Suprapubic skin (tissue), 4 donors: Measurements from ENCODE around the gene CSPG4. TPM values are rescaled to one million over a fixed set of nuclear protein-coding genes. Genes with fewer than 3 reads are reported as not detected.
A peak's percentile ranks its signal among the peaks of the same experiment; 100 is the strongest.

Experiments used
- DNase-seq, 2 donors: peaks; one replicate each; pipeline ENCODE4 v3.0.0-alpha.2; 2019; ENCODE audit warnings: low spot score in 2 of 2
- H3K27ac ChIP-seq: fragments of 200-600 bp; sonication (generic); one replicate; pipeline ENCODE4 v1.5.1; 2019
- H3K27me3 ChIP-seq: fragments of 200-600 bp; sonication (generic); one replicate; pipeline ENCODE4 v1.5.1; 2019
- H3K36me3 ChIP-seq: fragments of 200-600 bp; sonication (generic); one replicate; pipeline ENCODE4 v1.5.1; 2019
- H3K4me1 ChIP-seq: fragments of 200-600 bp; sonication (generic); one replicate; pipeline ENCODE4 v1.5.1; 2019
- H3K4me3 ChIP-seq: fragments of 200-600 bp; sonication (generic); one replicate; pipeline ENCODE4 v1.5.1; 2019; ENCODE audit warnings: mild to moderate bottlenecking
- H3K9me3 ChIP-seq: fragments of 200-600 bp; sonication (generic); one replicate; pipeline ENCODE4 v1.5.1; 2019
- EP300 ChIP-seq: sonication (generic); formaldehyde crosslinking; IDR thresholded peaks from one replicate; pipeline ENCODE4 v1.6.1; 2017; ENCODE audit warnings: antibody characterized with exemption
- POLR2A ChIP-seq, 2 donors: fragments of 450-650 bp; IDR thresholded peaks; one replicate each; pipeline ENCODE4 v1.6.1; 2017; ENCODE audit warnings: antibody characterized with exemption in 2 of 2, mild to moderate bottlenecking in 2 of 2, moderate library complexity in 2 of 2
- POLR2AphosphoS5 ChIP-seq, 3 donors: sonication (generic); formaldehyde crosslinking; IDR thresholded peaks; one replicate each; pipeline ENCODE4 v1.6.1; 2017; ENCODE audit warnings: antibody characterized with exemption in 3 of 3
- WGBS: methylation state at CpG from one replicate; pipeline ENCODE4 v1.1.5; 2018; 5-methylcytosine and 5-hydroxymethylcytosine counted together
- total RNA-seq, 4 donors: library from RNA; depleted of rRNA; stranded (reverse); fragments of >200 nt; gene quantifications; one replicate each; pipeline ENCODE4 v1.1.0, GENCODE V29; 2016
- TF ChIP-seq, protein P1 (sequence below), 2 donors: fragments of 200-600 bp in 1 of 2; fragments of 450-650 bp in 1 of 2; sonication (generic) in 1 of 2; IDR thresholded peaks; one replicate each; pipeline ENCODE4 v1.5.1; 2016 to 2019; ENCODE audit warnings: antibody characterized with exemption in 2 of 2, mild to moderate bottlenecking in 1 of 2, moderate library complexity in 1 of 2

CSPG4 gene
- total RNA-seq, 4 donors from 2014 or later: 12.8 to 19.7 (median 14.0) TPM

DNA sequence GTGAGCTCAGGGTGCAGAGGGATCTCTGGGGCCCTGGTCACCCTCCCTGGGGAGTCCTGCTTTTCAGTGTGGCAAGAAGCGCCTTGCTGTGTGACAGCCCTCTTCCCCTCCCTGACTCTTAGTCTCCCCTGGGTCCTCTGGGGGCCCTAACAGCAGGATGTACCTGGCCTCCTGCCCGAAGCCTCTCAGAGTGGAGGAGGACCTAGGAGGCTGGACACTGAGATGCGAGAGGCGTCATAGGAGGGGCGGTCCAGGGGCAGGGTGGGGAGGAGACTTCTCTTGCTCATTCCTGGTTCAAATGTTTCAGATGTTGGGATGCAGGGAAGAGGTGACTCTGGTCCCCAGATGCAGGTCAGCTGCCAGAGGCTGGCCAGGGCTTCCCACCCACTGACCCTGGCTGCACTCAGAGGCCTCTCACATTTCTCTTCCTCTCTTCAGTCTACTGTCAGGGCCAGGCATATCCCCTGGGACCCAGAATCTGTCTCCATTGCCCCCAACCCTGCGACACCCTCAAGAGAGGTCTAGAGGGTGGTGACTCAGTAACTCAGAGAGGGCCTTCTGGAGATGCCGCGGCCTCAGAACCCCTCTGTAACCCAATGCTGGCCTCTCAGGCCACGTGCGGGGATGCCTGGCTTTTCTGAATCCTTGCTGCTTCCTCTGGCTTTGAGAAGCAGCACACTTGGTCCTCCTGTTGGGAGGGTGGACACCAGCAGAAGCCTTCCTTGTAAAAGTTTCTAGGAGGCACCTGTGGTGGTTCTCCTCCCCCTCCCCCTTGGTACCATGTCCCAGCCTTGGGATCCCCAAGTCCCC, 39.0 kb downstream of the CSPG4 start:
- Histone ChIP-seq H3K9me3 (no peaks in the 10 kb centered on the region), H3K4me1 (peaks cover 48% of the 10 kb centered on the region), H3K27ac (peak overlapping the region; percentile 65), H3K4me3 (no peak overlapping the region), H3K36me3 (peaks cover 9% of the 10 kb centered on the region), H3K27me3 (no peaks in the 10 kb centered on the region)
- TF ChIP-seq EP300 (no peak), POLR2A (IDR thresholded peaks at IDR 0.05) (no peak), POLR2AphosphoS5 (IDR thresholded peaks at IDR 0.05) (no peak)
- TF ChIP-seq, protein P1, sequence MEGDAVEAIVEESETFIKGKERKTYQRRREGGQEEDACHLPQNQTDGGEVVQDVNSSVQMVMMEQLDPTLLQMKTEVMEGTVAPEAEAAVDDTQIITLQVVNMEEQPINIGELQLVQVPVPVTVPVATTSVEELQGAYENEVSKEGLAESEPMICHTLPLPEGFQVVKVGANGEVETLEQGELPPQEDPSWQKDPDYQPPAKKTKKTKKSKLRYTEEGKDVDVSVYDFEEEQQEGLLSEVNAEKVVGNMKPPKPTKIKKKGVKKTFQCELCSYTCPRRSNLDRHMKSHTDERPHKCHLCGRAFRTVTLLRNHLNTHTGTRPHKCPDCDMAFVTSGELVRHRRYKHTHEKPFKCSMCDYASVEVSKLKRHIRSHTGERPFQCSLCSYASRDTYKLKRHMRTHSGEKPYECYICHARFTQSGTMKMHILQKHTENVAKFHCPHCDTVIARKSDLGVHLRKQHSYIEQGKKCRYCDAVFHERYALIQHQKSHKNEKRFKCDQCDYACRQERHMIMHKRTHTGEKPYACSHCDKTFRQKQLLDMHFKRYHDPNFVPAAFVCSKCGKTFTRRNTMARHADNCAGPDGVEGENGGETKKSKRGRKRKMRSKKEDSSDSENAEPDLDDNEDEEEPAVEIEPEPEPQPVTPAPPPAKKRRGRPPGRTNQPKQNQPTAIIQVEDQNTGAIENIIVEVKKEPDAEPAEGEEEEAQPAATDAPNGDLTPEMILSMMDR (IDR thresholded peaks at IDR 0.05): no peak
- DNase-seq: no peak
- WGBS: 52% methylated on average over 6 of the region's 10 CpGs

DNA sequence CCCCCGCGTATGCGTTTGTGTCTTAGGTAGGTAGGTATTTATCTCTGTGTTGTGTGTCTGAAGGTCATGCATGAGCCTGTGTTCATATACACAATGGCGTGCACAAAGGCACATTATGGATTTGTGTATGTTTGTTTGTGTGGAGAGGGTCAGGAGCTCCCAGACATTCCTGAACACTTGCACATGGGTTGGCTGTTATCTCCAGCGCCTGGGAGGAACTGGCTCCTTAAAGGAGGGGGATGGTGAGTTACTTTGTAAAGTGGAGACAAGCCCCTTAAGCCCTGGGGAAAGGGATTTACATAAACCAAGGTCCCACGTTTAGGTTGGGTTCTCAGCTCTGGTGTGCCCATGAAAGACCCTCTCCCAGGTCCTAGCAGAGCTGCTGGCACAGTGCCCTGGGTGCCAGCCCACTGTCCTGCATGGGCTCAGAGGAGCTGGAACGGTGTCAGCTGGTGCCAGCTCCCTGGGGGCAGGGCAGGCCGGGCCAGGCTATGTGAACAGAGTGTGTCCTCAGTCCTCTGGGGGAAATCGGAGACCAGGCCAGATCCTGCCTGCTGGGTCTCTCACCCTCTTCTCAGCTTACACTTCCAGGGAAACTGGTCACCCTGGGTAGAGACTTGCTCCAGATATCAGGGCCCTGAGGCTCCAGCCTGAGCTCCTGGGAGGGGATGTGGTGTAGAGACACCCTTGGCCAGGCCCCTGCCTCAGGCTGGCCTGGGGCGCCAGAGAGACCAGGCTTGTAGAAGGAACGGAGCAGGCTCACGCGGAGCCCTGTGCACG, 39.8 kb downstream of the CSPG4 start:
- peaks cover 56% of the 10 kb centered on the region for H3K4me1 ChIP-seq
- H3K4me3 ChIP-seq: no peak overlapping the region
- no peaks in the 10 kb centered on the region for H3K9me3 ChIP-seq
- peaks cover 9% of the 10 kb centered on the region for H3K36me3 ChIP-seq
- TF ChIP-seq POLR2A (IDR thresholded peaks at IDR 0.05): no peak
- 36% methylated on average over 14 of the region's 14 CpGs for WGBS
- no peaks in the 10 kb centered on the region for H3K27me3 ChIP-seq
- no peak for DNase-seq
- H3K27ac ChIP-seq: peak overlapping the region; percentile 65

DNA sequence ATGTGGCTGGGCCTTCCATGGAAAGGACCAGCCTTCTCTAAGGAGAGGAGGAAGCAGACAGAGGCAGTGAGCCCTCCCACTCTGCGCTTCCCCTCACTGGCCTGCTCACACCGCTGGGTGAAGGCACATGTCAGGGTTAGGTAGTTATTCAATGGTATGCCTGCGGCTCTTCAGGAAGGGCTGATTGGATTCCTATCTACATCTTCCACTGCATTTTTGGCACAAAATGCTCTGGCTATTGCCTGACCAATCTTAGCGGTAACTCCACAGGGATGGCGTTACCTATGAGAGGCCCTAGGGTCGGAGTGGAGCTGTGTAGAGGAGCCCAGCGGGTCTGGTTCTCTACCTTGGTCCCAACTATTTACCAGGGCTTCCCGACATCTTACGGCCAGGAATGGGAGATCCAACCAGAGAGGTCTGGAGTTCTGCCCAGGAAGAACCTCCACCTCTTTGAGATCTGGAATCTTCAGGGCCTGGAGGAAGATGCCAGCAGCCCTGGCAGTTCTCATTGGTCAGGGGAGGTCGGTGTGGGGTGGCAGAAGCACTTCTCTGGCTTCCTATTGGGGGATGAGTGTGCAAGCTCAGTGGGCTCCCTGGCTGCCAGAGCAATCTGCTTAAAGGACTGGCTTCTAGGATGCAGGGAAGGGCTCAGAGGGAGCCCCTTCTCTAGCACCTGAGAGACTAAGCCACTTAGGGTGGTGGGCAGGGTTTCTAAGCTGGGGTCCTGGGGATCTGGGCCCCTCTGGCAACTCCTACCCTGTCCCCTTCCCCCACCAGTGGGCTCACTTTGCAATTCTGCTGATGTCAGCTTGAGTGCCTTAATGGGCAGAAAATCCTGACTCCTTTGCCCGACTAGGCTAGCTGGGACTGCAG, 40.7 kb downstream of the CSPG4 start:
- Histone ChIP-seq H3K4me1 (peaks cover 65% of the 10 kb centered on the region), H3K36me3 (peaks cover 9% of the 10 kb centered on the region), H3K27me3 (no peaks in the 10 kb centered on the region), H3K9me3 (no peaks in the 10 kb centered on the region), H3K4me3 (no peak overlapping the region), H3K27ac (peak overlapping the region; percentile 65)
- TF ChIP-seq EP300: no peak
- 71% methylated on average over 7 of the region's 11 CpGs for WGBS
- no peak for DNase-seq

DNA sequence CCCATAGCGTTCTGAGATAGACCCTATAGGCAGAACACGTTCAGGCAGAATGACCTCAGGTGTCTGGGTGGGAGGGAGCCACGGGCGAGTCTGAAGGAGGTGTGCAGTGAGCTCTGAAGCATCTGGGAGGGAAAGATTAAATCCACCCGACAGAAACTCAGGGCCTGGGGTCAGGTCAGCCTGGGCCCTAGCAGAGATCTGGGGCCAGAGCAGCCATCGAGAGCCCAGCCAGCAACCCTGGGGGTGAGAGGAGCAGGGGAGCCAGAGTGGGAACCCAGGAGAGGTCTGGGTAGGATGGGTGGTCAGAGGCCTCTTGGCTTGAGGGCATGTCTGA, 42.8 kb downstream of the CSPG4 start:
- Histone ChIP-seq H3K4me1 (peaks cover 80% of the 10 kb centered on the region), H3K27ac (peak overlapping the region; percentile 81), H3K36me3 (no peaks in the 10 kb centered on the region), H3K27me3 (no peaks in the 10 kb centered on the region), H3K4me3 (no peak overlapping the region), H3K9me3 (no peaks in the 10 kb centered on the region)
- no peak for DNase-seq
- TF ChIP-seq, protein P1 (IDR thresholded peaks at IDR 0.05): no peak
- TF ChIP-seq POLR2AphosphoS5 (IDR thresholded peaks at IDR 0.05): no peak
- no peak for TF ChIP-seq POLR2A (IDR thresholded peaks at IDR 0.05)
- no peak for TF ChIP-seq EP300
- WGBS: 66% methylated on average over 5 of the region's 6 CpGs

DNA sequence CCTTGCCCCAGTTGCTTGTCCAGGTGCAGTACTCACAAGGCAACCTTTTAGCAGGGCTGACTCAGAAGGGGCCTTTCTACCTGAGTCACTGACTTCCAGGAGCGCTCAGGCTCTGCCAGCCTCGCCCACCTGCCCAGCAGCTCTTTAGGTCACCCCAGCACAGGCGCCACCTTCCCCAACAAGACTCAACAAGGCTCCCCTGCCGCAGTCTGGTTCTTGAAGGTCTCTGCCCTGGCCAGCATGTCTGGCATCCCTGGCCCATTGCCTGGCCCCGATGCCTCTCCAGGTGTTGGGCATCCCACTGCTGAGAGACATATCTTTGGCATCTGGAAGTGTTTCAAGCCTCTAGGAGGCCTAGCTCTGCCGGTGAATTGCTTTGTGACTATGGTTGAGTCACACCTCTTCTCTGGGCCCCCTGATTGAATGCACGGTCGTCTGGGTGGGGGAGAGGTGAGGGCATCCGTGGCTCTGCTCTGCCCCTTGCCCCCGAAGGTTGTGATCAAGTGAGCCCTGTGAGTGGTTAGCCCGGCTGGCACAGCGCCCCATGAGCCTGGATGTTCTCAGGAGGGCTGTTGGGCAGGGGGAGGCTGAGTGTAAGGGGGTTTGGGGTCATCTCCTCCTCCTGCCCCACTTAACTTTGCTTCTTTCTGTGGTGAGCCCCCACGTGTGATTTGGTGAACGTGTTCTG, 43.3 kb downstream of the CSPG4 start:
- no peaks in the 10 kb centered on the region for H3K27me3 ChIP-seq
- no peak for DNase-seq
- TF ChIP-seq POLR2A (IDR thresholded peaks at IDR 0.05) (no peak), POLR2AphosphoS5 (IDR thresholded peaks at IDR 0.05) (no peak), EP300 (no peak)
- TF ChIP-seq, protein P1 (IDR thresholded peaks at IDR 0.05): no peak
- no peaks in the 10 kb centered on the region for H3K36me3 ChIP-seq
- 56% methylated on average over 7 of the region's 14 CpGs for WGBS
- no peaks in the 10 kb centered on the region for H3K9me3 ChIP-seq
- H3K4me3 ChIP-seq: no peak overlapping the region
- H3K27ac ChIP-seq: peak overlapping the region; percentile 81
- H3K4me1 ChIP-seq: peaks cover 85% of the 10 kb centered on the region
